HG02571 (cell line): ENCODE results near the gene CEP95.

Experiments used
- ATAC-seq: cut with Tn5 transposase; IDR thresholded peaks from one replicate; pipeline ENCODE4 v1.9.1; 2021; ENCODE audit warnings: mild to moderate bottlenecking, moderate library complexity; ENCODE audit not compliant: unreplicated experiment

CEP95 gene

DNA sequence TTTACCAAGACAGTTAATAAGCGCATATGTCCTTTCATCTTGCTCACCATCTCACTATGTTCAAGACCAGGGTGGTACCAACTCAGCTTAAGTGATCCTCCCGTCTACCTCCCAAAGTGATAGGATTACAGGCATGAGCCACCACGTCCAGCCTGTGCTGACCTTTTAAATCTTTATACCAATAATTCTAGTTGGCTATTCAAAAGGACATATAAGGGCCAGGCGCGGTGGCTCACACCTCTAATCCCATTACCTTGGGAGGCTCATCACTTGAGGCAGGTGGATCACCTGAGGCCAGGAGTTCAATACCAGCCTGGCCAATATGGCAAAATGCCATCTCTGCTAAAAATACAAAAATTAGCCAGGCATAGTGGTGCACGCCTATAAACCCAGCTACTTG, 2.4 kb downstream of the CEP95 start:
- no peak for ATAC-seq

- no peak for ATAC-seq
These were observed 8.6 kb downstream of the CEP95 start for GRCh38 chr17:64515419-64515818.

DNA sequence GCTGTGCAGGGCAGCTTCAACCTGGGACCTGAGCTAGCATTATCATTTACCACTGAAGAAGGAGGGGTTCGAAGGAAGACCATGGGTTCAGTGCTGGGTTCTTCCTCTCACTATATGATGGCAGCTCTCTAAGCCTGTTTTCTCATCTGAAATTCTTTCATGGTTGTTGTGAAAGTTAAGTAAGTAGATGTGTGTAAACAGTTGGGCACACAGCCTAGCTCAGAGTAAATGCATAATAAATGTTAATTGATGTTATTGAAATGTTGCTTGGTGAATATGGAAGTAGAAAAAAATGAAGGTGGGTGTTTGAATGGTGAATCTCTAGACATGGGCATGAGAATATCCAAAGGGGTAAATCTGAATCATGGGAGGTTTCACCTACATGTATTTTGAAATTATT, 9.1 kb downstream of the CEP95 start:
- no peak for ATAC-seq

GRCh38 chr17:64519601-64520000, 12.8 kb downstream of the CEP95 start:
- ATAC-seq, result no peak

DNA sequence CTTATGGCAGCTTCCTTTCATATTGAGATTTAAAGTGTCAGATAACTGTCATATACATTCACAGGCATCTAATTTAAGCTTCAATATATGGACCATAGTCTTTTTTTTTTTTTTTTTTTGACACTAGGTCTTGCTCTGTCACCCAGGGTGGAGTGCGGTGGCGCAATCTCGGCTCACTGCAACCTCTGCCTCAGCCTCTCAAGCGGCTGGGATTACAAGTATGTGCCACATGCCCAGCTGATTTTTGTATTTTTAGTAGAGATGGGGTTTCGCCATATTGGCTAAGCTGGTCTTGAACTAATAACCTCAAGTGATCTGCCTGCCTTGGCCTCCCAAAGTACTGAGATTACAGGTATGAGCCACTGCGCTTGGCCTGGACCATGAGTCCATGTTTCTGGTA, 13.6 kb downstream of the CEP95 start:
- ATAC-seq, result no peak

GRCh38 chr17:64527914-64528313, 21.1 kb downstream of the CEP95 start:
- no peak for ATAC-seq

- ATAC-seq, result no peak
These were observed 22.4 kb downstream of the CEP95 start for GRCh38 chr17:64529221-64529620.

GRCh38 chr17:64531955-64532371, 25.2 kb downstream of the CEP95 start:
- no peak for ATAC-seq

- no peak for ATAC-seq
These were observed 25.6 kb downstream of the CEP95 start for GRCh38 chr17:64532409-64532808.

DNA sequence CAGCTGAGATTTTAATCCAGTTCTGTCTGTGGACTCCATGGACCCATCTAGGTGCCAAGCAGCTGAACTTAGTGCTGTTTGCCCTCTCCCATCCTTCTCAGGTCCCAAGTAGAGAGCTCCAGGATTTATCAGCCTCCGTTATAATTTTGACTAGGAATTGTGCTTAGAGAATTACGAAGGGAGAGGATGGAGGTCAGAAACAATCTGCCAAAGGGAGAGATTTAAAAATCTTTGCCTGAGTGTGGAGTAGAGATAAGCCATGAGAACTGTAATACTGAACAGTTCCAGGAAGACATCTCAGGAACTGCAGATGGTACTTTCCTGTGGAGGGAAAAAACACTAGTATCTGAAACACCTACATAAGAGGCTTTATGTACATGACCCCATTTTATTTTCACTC, 27.0 kb downstream of the CEP95 start:
- no peak for ATAC-seq

DNA sequence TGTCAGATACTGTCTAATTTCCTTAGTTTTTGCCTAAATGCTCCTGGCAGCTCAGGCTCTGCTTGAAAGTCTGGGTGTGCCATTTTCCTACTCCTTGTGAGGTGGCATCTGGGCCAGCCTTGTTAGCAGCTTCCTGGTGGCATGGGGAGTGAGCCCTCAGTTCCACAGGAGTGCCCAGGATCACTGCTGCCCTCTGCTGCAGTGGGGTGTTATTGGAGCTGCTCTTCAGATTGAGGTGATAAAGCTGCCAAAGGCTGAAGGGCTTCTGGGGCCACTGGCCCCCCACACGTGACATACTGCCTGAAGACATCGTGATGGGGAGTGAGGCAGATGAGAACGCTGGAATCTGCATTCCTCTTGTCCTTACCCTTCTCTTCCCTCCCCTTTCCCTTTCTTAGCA, 27.4 kb downstream of the CEP95 start:
- no peak for ATAC-seq

DNA sequence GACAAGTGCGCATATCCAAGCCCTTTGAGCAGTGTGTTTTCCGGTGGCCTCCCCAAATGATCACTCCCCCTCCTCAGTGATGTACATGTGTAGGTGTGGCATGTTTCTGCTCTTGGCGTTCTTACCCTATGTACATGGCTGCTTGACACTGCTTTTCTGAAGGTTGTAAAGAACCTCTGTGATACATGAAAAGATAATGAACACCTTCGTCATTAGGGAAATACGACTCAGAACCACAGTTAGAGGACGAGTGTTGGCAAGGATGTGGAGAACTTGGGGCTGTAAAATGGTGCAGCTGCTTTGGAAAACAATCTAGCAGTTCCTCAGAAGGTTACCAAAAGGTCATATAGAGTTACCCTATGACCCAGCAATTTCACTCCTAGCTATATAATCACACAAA, 28.6 kb downstream of the CEP95 start:
- no peak for ATAC-seq

GRCh38 chr17:64536913-64537312, 30.1 kb downstream of the CEP95 start:
- no peak for ATAC-seq

GRCh38 chr17:64537488-64537887, 30.7 kb downstream of the CEP95 start:
- no peak for ATAC-seq

GRCh38 chr17:64538508-64539130, 31.8 kb downstream of the CEP95 start:
- ATAC-seq, result no peak

- ATAC-seq, result no peak
These were observed 33.5 kb downstream of the CEP95 start for GRCh38 chr17:64540118-64540776.

GRCh38 chr17:64544742-64545141, 38.0 kb downstream of the CEP95 start:
- ATAC-seq, result no peak

- ATAC-seq, result no peak
These were observed 39.9 kb downstream of the CEP95 start for GRCh38 chr17:64546716-64547115.

- no peak for ATAC-seq
These were observed 40.5 kb downstream of the CEP95 start for GRCh38 chr17:64547319-64547718.

GRCh38 chr17:64551461-64551860, 44.7 kb downstream of the CEP95 start:
- ATAC-seq, result no peak

DNA sequence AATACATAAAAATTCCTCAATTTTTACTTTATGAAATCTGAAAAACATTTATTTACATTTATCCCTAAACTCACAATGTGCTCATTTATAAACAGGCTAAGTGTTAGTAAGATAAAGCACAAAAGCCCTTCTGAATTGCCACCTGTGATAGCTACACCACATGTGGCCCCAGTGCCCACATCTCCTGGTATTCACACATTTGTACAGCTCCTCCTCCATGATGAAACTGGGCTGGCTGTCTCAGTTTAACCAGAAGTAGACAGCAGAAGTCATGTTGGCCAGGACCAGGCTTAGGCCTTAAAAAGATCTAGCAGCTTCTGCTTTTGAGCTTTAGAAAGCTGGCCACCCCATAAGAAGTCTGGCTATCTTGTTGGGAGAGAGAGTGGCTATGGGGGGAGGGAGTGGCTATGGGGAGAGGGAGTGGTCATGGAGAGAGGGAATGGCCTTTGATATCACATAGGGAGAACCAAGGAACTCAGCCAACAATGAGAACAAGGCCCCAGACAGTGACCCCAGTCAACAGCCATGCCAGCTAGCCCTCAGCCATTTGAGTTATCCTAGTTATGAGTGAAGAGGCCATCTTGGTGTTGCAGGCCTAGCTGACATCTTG, 47.4 kb downstream of the CEP95 start:
- no peak for ATAC-seq

- ATAC-seq, result no peak
These were observed 48.5 kb downstream of the CEP95 start for GRCh38 chr17:64555281-64555680.
